Fibroblast of mammary gland (primary cell): ENCODE measurements around the gene ME3.

Experiments used
- DNase-seq: peaks from one replicate; pipeline ENCODE4 v3.0.0-alpha.2; 2010; ENCODE audit warnings: low read depth
- H3K4me3 ChIP-seq: 2 replicates; pipeline ENCODE4 v1.5.1; 2011; ENCODE audit warnings: low read depth, mild to moderate bottlenecking, low read length, moderate library complexity; ENCODE audit not compliant: control insufficient read depth
- TF ChIP-seq, protein P1 (sequence below): conservative IDR thresholded peaks from 2 replicates; pipeline ENCODE4 v1.5.1; 2011; ENCODE audit warnings: low read depth, low read length, inconsistent platforms; ENCODE audit not compliant: control insufficient read depth, insufficient read depth

ME3 gene

GRCh38 chr11:86492370-86493010, 179.9 kb downstream of the ME3 start:
- TF ChIP-seq, protein P1, sequence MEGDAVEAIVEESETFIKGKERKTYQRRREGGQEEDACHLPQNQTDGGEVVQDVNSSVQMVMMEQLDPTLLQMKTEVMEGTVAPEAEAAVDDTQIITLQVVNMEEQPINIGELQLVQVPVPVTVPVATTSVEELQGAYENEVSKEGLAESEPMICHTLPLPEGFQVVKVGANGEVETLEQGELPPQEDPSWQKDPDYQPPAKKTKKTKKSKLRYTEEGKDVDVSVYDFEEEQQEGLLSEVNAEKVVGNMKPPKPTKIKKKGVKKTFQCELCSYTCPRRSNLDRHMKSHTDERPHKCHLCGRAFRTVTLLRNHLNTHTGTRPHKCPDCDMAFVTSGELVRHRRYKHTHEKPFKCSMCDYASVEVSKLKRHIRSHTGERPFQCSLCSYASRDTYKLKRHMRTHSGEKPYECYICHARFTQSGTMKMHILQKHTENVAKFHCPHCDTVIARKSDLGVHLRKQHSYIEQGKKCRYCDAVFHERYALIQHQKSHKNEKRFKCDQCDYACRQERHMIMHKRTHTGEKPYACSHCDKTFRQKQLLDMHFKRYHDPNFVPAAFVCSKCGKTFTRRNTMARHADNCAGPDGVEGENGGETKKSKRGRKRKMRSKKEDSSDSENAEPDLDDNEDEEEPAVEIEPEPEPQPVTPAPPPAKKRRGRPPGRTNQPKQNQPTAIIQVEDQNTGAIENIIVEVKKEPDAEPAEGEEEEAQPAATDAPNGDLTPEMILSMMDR: no peak
- DNase-seq: no peak
- no peak overlapping the region for H3K4me3 ChIP-seq

DNA sequence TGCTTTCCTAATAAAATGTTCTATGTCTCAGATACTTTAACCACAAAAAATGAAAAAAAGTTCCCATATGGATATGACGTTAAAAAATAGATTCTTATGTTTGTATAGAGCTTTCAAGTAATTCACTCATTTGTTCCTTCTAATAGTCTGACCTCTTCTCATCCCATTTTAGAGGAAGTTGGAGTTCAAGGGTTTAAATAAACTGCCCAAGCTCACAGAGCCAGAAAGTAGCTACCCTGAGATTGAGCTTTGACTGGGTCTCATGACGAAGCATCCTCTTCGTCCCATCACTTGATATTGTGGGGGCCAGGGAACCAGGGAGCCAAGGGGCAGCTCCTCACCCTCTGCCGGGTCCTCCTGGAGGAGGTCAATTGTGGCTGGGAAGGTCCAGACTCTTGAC, 181.4 kb downstream of the ME3 start:
- TF ChIP-seq, protein P1: no peak
- no peak for DNase-seq
- H3K4me3 ChIP-seq: no peak overlapping the region

DNA sequence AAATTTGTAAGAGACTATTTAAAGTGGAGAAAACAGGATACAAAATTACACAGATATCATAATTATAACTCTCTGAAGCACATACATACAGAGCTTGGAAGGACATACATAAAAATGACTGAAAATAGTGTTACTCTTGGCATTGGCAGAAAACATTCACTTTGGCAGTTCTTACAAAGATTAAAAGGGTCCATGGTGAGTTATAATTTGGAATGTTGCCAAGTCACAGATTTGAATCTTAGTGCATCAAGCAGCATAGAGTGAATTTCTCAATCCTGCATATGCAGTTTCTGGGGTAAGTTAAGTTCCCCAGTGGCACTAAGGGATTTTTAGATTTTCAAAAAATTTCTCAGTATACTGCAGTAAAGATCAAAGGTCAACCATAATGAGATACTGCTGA, 181.8 kb downstream of the ME3 start:
- peak; percentile 30 for DNase-seq
- TF ChIP-seq, protein P1: no peak
- no peak overlapping the region for H3K4me3 ChIP-seq

DNA sequence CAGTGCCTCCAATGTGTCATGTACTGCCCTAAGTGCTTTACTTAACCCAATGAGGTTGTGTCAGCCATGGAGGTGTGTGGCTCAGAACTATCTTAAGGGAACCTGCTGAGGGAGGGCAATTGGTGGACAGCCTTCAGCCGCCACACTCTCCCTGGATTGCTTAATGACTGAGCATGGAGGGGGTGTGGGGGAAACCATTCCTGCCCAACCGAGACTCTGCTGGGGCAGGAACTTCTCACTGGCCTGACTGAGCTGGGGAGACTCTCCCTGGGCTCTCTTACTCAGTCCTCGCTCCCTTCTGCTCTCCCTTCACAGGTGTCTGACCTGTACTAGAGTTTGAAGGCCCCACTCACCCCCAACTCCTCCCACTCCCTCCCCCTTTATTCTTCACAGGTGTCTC, 183.0 kb downstream of the ME3 start:
- H3K4me3 ChIP-seq: no peak overlapping the region
- no peak for DNase-seq
- TF ChIP-seq, protein P1: no peak

DNA sequence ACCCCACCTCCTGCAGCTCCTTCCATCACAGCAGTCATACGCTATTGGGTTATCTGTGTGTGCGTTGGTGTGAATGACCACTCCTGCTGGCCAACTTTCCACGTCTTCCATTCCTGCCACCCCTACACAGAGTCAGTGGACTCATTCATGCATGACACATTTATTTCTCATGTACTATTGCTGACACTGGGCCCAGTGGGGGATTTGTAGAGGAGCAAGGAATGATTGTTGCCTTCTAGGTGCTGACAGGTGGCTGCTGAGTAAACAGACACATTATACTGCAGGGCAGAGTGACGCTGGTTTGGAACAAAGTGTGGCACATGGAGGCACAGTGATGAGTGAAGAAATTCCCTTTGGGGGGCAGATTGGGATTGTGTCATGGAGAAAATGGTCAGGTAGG, 183.9 kb downstream of the ME3 start:
- TF ChIP-seq, protein P1: no peak
- DNase-seq: peak; percentile 35
- no peak overlapping the region for H3K4me3 ChIP-seq

DNA sequence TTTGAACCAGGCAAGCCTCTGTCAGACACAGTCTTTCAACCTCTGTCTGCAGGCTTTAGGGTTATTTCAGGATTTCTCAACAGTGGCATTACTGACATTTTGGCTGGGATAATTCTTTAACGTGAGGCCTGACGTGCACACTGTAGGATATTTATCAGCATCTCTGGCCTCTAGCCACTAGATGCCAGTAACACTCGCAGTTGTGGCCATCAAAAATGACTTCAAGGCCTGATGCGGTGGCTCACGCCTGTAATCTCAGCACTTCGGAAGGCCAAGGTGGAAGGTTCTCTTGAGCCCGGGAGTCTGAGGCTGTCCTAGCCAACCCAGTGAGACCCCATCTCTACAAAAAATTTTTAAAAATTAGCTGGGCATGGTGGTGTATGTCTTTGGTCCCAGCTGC, 184.7 kb downstream of the ME3 start:
- TF ChIP-seq, protein P1: no peak
- no peak overlapping the region for H3K4me3 ChIP-seq
- DNase-seq: no peak

DNA sequence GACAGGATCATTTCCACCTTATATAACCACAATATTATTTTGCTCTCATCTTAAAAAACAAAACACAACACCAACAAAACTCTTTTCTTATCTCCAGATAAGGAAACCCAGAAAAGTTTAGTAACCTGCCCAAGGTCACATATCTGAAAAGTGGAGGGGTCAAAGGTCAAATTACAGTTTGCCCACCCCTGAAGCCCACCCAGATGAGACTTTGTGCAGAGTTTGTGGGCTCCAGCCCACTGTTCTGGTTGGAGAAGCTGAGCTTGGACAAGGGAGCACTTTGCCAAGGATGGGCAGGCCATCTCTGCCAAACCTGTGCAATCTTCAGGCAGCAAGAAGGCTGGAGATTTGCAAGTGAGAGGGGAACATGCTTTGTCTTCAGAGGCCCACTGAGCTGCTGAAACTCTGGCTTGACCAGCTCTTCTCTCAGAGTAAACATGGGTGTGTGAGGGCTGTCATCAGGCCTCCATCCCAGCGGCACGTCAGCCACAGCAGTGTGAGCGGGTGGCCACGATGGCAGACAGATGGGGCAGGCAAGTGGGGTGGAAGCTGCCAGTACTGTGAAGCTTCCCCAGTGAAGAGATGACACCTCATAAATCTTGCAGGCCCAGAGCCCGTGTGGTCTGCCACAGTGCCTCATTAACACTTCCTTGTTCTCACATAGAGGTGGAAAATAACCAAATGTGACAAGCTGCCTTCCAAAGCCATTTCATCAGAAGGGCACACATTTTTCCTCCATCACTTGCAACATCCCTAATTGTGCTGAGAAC, 186.0 kb downstream of the ME3 start:
- TF ChIP-seq, protein P1: no peak
- H3K4me3 ChIP-seq: no peak overlapping the region
- no peak for DNase-seq
